Fibroblast of the aortic adventitia (primary cell): ENCODE results near the gene SNPH. TPM values are rescaled to one million over a fixed set of nuclear protein-coding genes. Genes with fewer than 3 reads are reported as not detected.

Experiments used
- DNase-seq: peaks from one replicate; pipeline ENCODE4 v3.0.0-alpha.2; 2010; ENCODE audit warnings: low read depth
- H3K4me3 ChIP-seq: 2 replicates; pipeline ENCODE4 v1.5.1; 2011; ENCODE audit warnings: low read depth, mild to moderate bottlenecking, control low read depth, low read length, moderate library complexity
- total RNA-seq: library from RNA; depleted of rRNA; stranded (reverse); fragments of >200 nt; gene quantifications from 2 replicates; pipeline ENCODE4 v1.2.3, GENCODE V29; 2012; ENCODE audit warnings: low replicate concordance
- TF ChIP-seq, protein P1 (sequence below): IDR thresholded peaks from 2 replicates; pipeline ENCODE4 v1.5.1; 2011; ENCODE audit warnings: mild to moderate bottlenecking, low read length, control low read depth, inconsistent platforms; ENCODE audit not compliant: insufficient read depth

The SNPH gene
- total RNA-seq, 1 donor: 7.7 TPM

DNA sequence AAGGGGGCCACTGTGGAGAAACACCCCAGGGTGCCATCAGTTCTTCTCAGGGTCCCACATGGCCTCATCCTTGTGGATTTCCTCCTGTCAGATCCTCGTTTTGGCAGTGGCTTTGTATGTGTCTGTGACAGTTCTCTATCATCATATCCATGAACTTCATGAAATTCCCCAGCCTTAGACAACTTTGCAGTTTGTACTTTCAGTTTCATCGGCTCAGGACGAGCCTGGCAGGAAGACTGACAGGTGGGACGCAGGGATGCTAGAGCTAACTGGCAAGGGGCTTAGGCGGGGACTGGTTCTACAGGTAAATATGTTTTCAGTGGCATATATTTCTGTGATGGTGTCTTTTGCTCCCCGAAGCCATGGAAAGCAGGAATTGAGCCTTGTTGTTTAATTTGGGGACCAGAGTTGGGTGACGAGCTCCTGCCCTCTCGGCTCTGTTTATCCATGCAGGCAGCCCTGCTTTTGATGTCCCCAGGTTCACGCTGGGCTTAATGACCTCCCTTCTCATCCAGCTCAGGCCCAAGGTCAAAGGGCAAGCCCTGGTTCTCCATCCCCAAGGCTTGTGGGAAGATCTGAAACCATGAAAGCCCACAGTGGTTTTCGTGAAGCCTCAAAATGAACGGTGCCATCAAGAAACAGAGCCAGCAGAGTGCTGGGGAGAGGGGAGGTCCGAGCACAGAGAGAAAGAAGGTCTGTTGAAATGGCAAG, 51.6 kb downstream of the SNPH start:
- no peak for DNase-seq
- TF ChIP-seq, protein P1, sequence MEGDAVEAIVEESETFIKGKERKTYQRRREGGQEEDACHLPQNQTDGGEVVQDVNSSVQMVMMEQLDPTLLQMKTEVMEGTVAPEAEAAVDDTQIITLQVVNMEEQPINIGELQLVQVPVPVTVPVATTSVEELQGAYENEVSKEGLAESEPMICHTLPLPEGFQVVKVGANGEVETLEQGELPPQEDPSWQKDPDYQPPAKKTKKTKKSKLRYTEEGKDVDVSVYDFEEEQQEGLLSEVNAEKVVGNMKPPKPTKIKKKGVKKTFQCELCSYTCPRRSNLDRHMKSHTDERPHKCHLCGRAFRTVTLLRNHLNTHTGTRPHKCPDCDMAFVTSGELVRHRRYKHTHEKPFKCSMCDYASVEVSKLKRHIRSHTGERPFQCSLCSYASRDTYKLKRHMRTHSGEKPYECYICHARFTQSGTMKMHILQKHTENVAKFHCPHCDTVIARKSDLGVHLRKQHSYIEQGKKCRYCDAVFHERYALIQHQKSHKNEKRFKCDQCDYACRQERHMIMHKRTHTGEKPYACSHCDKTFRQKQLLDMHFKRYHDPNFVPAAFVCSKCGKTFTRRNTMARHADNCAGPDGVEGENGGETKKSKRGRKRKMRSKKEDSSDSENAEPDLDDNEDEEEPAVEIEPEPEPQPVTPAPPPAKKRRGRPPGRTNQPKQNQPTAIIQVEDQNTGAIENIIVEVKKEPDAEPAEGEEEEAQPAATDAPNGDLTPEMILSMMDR: no peak
- H3K4me3 ChIP-seq: no peak overlapping the region

DNA sequence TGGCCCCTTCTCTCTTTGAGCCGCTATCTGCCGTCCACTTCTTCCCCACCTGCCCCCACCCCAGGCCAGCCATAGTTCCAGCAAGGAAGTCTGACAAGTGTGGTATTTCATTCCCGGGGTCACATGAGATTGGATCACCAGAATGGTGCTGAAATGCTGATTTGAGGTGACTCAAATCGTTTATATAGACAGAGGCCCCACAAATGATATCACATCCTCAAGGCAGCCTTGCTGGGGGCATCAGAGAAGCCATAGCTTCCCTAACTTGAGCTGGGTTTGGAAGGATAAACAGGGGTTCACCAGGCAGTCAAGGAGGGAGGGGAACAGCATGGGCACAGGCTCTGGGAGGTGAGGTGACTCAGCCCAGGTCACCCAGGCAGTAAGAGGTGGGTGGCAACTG, 53.0 kb downstream of the SNPH start:
- H3K4me3 ChIP-seq: no peak overlapping the region
- DNase-seq: no peak
- TF ChIP-seq, protein P1: no peak

DNA sequence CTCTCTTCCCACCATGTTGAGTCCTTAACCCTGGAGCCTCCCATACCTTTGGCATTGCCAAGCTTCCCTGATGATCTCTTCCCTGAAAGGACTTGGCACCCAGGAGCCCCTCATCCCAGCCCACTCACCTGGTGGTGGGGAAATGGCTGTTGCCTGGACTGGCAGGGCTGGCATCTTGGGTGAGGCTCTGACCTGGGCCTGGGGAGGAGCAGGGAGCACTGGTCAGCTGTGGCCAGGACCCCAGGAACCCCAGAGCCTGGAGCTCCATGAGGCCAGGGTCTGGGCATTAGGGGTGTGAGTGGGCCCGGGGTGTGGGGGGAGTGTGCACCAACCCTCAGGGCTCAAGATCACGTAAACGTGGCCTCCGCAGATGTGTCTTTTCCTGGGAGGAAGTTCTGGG, 53.4 kb downstream of the SNPH start:
- no peak for DNase-seq
- TF ChIP-seq, protein P1: no peak
- H3K4me3 ChIP-seq: no peak overlapping the region

DNA sequence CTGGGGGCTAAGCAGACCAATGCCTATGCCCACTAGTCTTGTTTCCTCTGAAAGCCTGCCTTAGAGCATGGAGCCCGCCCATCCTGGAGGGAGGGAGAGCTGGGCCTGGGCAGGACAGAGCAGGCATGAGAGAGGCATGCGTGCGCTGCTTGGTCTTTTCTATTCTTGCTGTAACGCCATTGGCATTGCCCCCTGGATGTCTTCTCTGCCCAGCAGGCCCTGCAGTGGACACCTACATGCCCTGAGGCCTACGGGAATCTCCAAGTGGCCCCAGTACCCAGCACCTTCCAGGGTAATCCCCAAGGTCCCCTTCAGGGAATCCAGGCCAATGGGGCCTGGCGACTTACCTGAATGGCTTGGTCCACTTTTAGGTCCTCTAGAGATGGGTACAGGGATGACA, 53.9 kb downstream of the SNPH start:
- DNase-seq: no peak
- TF ChIP-seq, protein P1: no peak
- no peak overlapping the region for H3K4me3 ChIP-seq

DNA sequence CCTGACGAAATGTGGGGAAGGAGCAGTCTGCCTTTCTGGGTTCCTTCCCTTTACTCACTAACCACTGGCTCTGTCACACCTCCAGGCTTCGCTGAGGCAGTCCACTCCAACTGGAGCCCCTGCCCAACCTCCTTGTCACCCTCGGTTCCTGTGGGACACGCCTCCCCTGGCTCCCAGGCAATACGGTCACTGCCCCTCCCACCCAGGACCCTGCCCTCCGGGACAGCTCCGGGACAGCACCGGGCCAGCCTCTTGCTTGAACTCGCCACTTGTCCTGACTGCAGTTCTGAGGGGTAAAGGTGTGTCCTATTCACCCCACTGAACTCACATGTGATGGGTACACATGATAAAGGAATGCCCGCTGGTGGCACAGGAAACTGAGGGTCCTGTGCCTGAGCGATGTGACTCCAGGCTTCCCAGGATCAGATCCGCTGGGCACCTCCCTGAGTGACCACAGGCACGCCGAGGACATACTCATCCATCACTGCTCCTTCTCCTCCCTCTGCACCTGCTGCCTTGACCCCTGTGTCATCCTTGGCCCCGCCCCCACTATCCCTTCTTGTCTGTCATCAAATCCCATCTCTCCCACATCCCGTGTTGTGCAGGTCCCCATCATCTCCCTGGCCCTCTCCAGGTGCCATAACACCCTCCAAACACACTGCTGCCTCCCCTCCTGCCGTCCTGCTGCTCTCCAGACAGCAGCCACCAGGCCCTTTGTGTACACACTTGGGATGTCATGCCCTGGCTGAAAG, 55.0 kb downstream of the SNPH start:
- no peak for DNase-seq
- TF ChIP-seq, protein P1: no peak
- no peak overlapping the region for H3K4me3 ChIP-seq

DNA sequence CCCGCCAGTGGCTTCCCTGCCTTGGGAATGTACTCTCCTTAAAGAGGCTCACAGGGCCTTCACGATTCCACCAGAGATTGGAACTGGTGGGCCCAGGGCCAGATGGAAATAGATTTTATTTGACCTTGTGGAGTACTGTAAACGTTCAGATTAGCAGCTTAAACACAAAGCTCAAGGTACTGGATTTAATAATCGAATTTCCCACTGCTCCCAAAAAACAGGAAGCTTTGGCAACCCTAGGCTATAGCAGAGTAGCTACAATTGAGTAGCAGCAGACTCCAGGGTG, 55.5 kb downstream of the SNPH start:
- no peak for DNase-seq

More for the DNA sequence above, 55.5 kb downstream of the SNPH start:
- H3K4me3 ChIP-seq: no peak overlapping the region
- TF ChIP-seq, protein P1: no peak
